ENCODE measurements around the gene NISCH. TPM values are rescaled to one million over a fixed set of nuclear protein-coding genes. Genes with fewer than 3 reads are reported as not detected.

The NISCH gene
- total RNA-seq, 1 experiment from 2014 or later: 60.4 TPM

GRCh38 chr3:52438579-52439425 lies 16.6 kb upstream of the NISCH start:
- Histone ChIP-seq H3K27me3 (ENCODE audit: low read length) (no peaks in the 10 kb centered on the region), H3K4me3 (ENCODE audit: low read length) (no peak overlapping the region), H3K9me3 (ENCODE audit: low read length) (no peaks in the 10 kb centered on the region), H3K9me2 (replicated peaks; ENCODE audit: low read length) (no peaks in the 10 kb centered on the region), H2AFZ (ENCODE audit: low read length) (no peak overlapping the region), H3K36me3 (ENCODE audit: low read depth, low read length) (no peaks in the 10 kb centered on the region), H3K79me2 (ENCODE audit: low read length) (no peaks in the 10 kb centered on the region), H3K4me1 (ENCODE audit: insufficient read depth, low read length) (peaks cover 11% of the 10 kb centered on the region), H4K20me1 (ENCODE audit: low read length) (no peaks in the 10 kb centered on the region), H3K27ac (ENCODE audit: low read length) (no peak overlapping the region), H3F3A (ENCODE audit: low read length, unreplicated experiment) (no peaks in the 10 kb centered on the region), H3K9ac (ENCODE audit: low read length) (no peak overlapping the region), H3K4me2 (ENCODE audit: low read length) (no peak overlapping the region)
- ATAC-seq (no peak), DNase-seq (no peak)
- no TSS peak for BruUV-seq (replicated peaks)
- no peak for TF ChIP-seq EZH2phosphoT487 (IDR thresholded peaks at IDR 0.05; ENCODE audit: borderline replicate concordance, low read length)
- no peak for TF ChIP-seq CTCF (conservative IDR thresholded peaks at IDR 0.05; ENCODE audit: low read depth, low read length)
- no peak for TF ChIP-seq EZH2 (IDR thresholded peaks at IDR 0.05; ENCODE audit: low read length, unreplicated experiment)
- intact Hi-C loops (cut with micrococcal nuclease): no loop called here
- CTCF ChIA-PET: no interaction called here
- POLR2A ChIA-PET (ENCODE audit: unreplicated experiment): no interaction called here

- Histone ChIP-seq H3K36me3 (ENCODE audit: low read depth, low read length) (no peaks in the 10 kb centered on the region), H4K20me1 (ENCODE audit: low read length) (no peaks in the 10 kb centered on the region), H3K4me3 (ENCODE audit: low read length) (no peak overlapping the region), H3K4me2 (ENCODE audit: low read length) (no peak overlapping the region), H3K9ac (ENCODE audit: low read length) (no peak overlapping the region), H3K27ac (ENCODE audit: low read length) (no peak overlapping the region), H3K9me3 (ENCODE audit: low read length) (no peaks in the 10 kb centered on the region), H3F3A (ENCODE audit: low read length, unreplicated experiment) (no peaks in the 10 kb centered on the region), H2AFZ (ENCODE audit: low read length) (no peak overlapping the region), H3K27me3 (ENCODE audit: low read length) (no peaks in the 10 kb centered on the region), H3K4me1 (ENCODE audit: insufficient read depth, low read length) (peaks cover 11% of the 10 kb centered on the region), H3K9me2 (replicated peaks; ENCODE audit: low read length) (no peaks in the 10 kb centered on the region), H3K79me2 (ENCODE audit: low read length) (no peaks in the 10 kb centered on the region)
- no peak for TF ChIP-seq EZH2phosphoT487 (IDR thresholded peaks at IDR 0.05; ENCODE audit: borderline replicate concordance, low read length)
- TF ChIP-seq EZH2 (IDR thresholded peaks at IDR 0.05; ENCODE audit: low read length, unreplicated experiment): no peak
- TF ChIP-seq CTCF (conservative IDR thresholded peaks at IDR 0.05; ENCODE audit: low read depth, low read length): no peak
- BruUV-seq (replicated peaks): no TSS peak
- intact Hi-C loops (cut with micrococcal nuclease): no loop called here
- POLR2A ChIA-PET (ENCODE audit: unreplicated experiment): no interaction called here
- DNase-seq (no peak), ATAC-seq (no peak)
- CTCF ChIA-PET: no interaction called here
These were observed 15.8 kb upstream of the NISCH start for GRCh38 chr3:52439426-52440248.

GRCh38 chr3:52440249-52440551 lies 15.2 kb upstream of the NISCH start:
- Histone ChIP-seq H4K20me1 (ENCODE audit: low read length) (no peaks in the 10 kb centered on the region), H3K36me3 (ENCODE audit: low read depth, low read length) (no peaks in the 10 kb centered on the region), H3K9me2 (replicated peaks; ENCODE audit: low read length) (no peaks in the 10 kb centered on the region), H3K27ac (ENCODE audit: low read length) (no peak overlapping the region), H3K4me2 (ENCODE audit: low read length) (no peak overlapping the region), H3K27me3 (ENCODE audit: low read length) (no peaks in the 10 kb centered on the region), H3K4me3 (ENCODE audit: low read length) (no peak overlapping the region), H3F3A (ENCODE audit: low read length, unreplicated experiment) (no peaks in the 10 kb centered on the region), H2AFZ (ENCODE audit: low read length) (no peak overlapping the region), H3K9ac (ENCODE audit: low read length) (no peak overlapping the region), H3K4me1 (ENCODE audit: insufficient read depth, low read length) (peaks cover 11% of the 10 kb centered on the region), H3K79me2 (ENCODE audit: low read length) (no peaks in the 10 kb centered on the region), H3K9me3 (ENCODE audit: low read length) (no peaks in the 10 kb centered on the region)
- DNase-seq: no peak
- ATAC-seq: no peak
- intact Hi-C loops (cut with micrococcal nuclease): no loop called here
- BruUV-seq (replicated peaks): no TSS peak
- POLR2A ChIA-PET (ENCODE audit: unreplicated experiment): no interaction called here
- no peak for TF ChIP-seq EZH2phosphoT487 (IDR thresholded peaks at IDR 0.05; ENCODE audit: borderline replicate concordance, low read length)
- TF ChIP-seq EZH2 (IDR thresholded peaks at IDR 0.05; ENCODE audit: low read length, unreplicated experiment): no peak
- no peak for TF ChIP-seq CTCF (conservative IDR thresholded peaks at IDR 0.05; ENCODE audit: low read depth, low read length)
- CTCF ChIA-PET: no interaction called here

Data from PC-3 (cell line).